ENCODE measurements around the gene GTF2I. TPM values are rescaled to one million over a fixed set of nuclear protein-coding genes. Genes with fewer than 3 reads are reported as not detected.

The GTF2I gene
- total and polyA plus RNA-seq, 2 experiments from 2014 or later, result 204 to 219 TPM

- no peak for TF ChIP-seq ZNF462 (CRISPR knock-in tag; IDR thresholded peaks at IDR 0.05)
- no peak for TF ChIP-seq JUNB (IDR thresholded peaks at IDR 0.05; ENCODE audit: unreplicated experiment)
- no peak for TF ChIP-seq CREB1 (CRISPR knock-in tag; IDR thresholded peaks at IDR 0.05; ENCODE audit: low read depth)
- no peak for TF ChIP-seq EZH2phosphoT487 (IDR thresholded peaks at IDR 0.05; ENCODE audit: unreplicated experiment)
- TF ChIP-seq ZNF331 (CRISPR knock-in tag; IDR thresholded peaks at IDR 0.05; ENCODE audit: low read depth), result no peak
- no peak for TF ChIP-seq ETS1 (IDR thresholded peaks at IDR 0.05)
- no peak for TF ChIP-seq ZNF114 (CRISPR knock-in tag; IDR thresholded peaks at IDR 0.05)
Observed at GRCh38 chr7:74683799-74684198, 26.3 kb downstream of the GTF2I start (continued).

GRCh38 chr7:74684473-74684872 lies 27.0 kb downstream of the GTF2I start:
- H3K79me2 ChIP-seq (replicated peaks; ENCODE audit: insufficient read depth), result peaks cover 99% of the 10 kb centered on the region
- Mint-ChIP-seq H3K4me1 (peaks cover 16% of the 10 kb centered on the region; the same call in 2 of the 3 replicates), H3K27ac (no peak overlapping the region), H3K4me3 (no peak overlapping the region), H3K9me3 (no peaks in the 10 kb centered on the region), H3K36me3 (ENCODE audit: low read depth) (peaks cover 64% of the 10 kb centered on the region), H3K27me3 (ENCODE audit: insufficient read depth, low read depth, poor library complexity) (peaks cover 6% of the 10 kb centered on the region)
- ATAC-seq, result no peak
- no peak overlapping the region for H3K4me3 ChIP-seq
- H4K20me1 ChIP-seq (replicated peaks; ENCODE audit: insufficient read depth), result peaks cover 30% of the 10 kb centered on the region
- 0 out of 2 replicates have a peak overlapping the region, but pooled peaks have one; percentile 55 for H3K27ac ChIP-seq (ENCODE audit: low read depth)
- no peaks in the 10 kb centered on the region for H3K27me3 ChIP-seq (ENCODE audit: insufficient read depth)
- 0 out of 2 replicates have a peak, but pooled peaks cover 4% of the 10 kb centered on the region for H3K4me1 ChIP-seq (ENCODE audit: insufficient read depth)
- no peak overlapping the region for H3K4me2 ChIP-seq
- H3F3A ChIP-seq (replicated peaks; ENCODE audit: low read depth), result peaks cover 6% of the 10 kb centered on the region; the same call in 1 of the 2 replicates
- H3K36me3 ChIP-seq (ENCODE audit: insufficient read depth), result peaks cover 6% of the 10 kb centered on the region
- no peak for DNase-seq (ENCODE audit: low spot score)
- H2AFZ ChIP-seq, result no peak overlapping the region
- H3K9me2 ChIP-seq (ENCODE audit: insufficient read depth), result no peaks in the 10 kb centered on the region
- TF ChIP-seq CREB1 (CRISPR knock-in tag; IDR thresholded peaks at IDR 0.05; ENCODE audit: low read depth), result no peak
- TF ChIP-seq POLR2AphosphoS5 (IDR thresholded peaks at IDR 0.05; ENCODE audit: low read depth), result no peak
- TF ChIP-seq ETS1 (IDR thresholded peaks at IDR 0.05), result no peak
- TF ChIP-seq REST (IDR thresholded peaks at IDR 0.05; ENCODE audit: unreplicated experiment), result no peak
- TF ChIP-seq ZNF114 (CRISPR knock-in tag; IDR thresholded peaks at IDR 0.05), result no peak
- no peak for TF ChIP-seq EZH2phosphoT487 (IDR thresholded peaks at IDR 0.05; ENCODE audit: unreplicated experiment)
- no peak for TF ChIP-seq ZNF331 (CRISPR knock-in tag; IDR thresholded peaks at IDR 0.05; ENCODE audit: low read depth)
- no peak for TF ChIP-seq STAT1 (IDR thresholded peaks at IDR 0.05; ENCODE audit: unreplicated experiment)
- no peak for TF ChIP-seq CTCF (conservative IDR thresholded peaks at IDR 0.05; ENCODE audit: low read depth in 2 of 2)
